Transverse colon (tissue), 4 donors: ENCODE data around the gene MTR. TPM values are rescaled to one million over a fixed set of nuclear protein-coding genes. Genes with fewer than 3 reads are reported as not detected.

ENCODE experiments used
- DNase-seq: peaks from one replicate; pipeline ENCODE4 v3.0.0-alpha.2; 2019
- H3K27ac ChIP-seq, 4 donors: fragments of 200-600 bp; sonication (generic); 2 replicates each; pipeline ENCODE4 v1.5.1; 2016 to 2018; ENCODE audit warnings: inconsistent platforms in 4 of 4
- H3K27me3 ChIP-seq: fragments of 200-600 bp; sonication (generic); 2 replicates; pipeline ENCODE4 v1.5.1; 2017; ENCODE audit warnings: inconsistent platforms
- H3K36me3 ChIP-seq, 4 donors: fragments of 200-600 bp; sonication (generic); 2 replicates each; pipeline ENCODE4 v1.5.1; 2017 to 2019; ENCODE audit warnings: inconsistent platforms in 4 of 4
- H3K4me1 ChIP-seq, 4 donors: fragments of 200-600 bp; sonication (generic); 2 replicates each; pipeline ENCODE4 v1.5.1; 2017 to 2020; ENCODE audit warnings: inconsistent platforms in 4 of 4
- H3K4me3 ChIP-seq, 4 donors: fragments of 200-600 bp; sonication (generic); 1 replicate in 1 of 4; 2 replicates in 3 of 4; pipeline versions ENCODE4 v1.5.1 to v1.6.1; 2017 to 2019; ENCODE audit warnings: inconsistent platforms in 4 of 4
- H3K9me3 ChIP-seq, 2 donors: fragments of 200-600 bp; sonication (generic); 2 replicates each; pipeline ENCODE4 v1.5.1; 2017 to 2019; ENCODE audit warnings: inconsistent platforms in 2 of 2
- EP300 ChIP-seq: sonication (generic); formaldehyde crosslinking; IDR thresholded peaks from one replicate; pipeline ENCODE4 v1.6.1; 2017; ENCODE audit warnings: antibody characterized with exemption, low read depth
- POLR2A ChIP-seq: fragments of 450-650 bp; IDR thresholded peaks from one replicate; pipeline ENCODE4 v1.6.1; 2016; ENCODE audit warnings: antibody characterized with exemption, mild to moderate bottlenecking, moderate library complexity
- POLR2AphosphoS5 ChIP-seq, 3 donors: sonication (generic); formaldehyde crosslinking; IDR thresholded peaks; one replicate each; pipeline ENCODE4 v1.6.1; 2016; ENCODE audit warnings: antibody characterized with exemption in 3 of 3
- WGBS, 2 donors: methylation state at CpG; one replicate each; pipeline ENCODE4 v1.1.5; 2018; ENCODE audit warnings: low coverage in 1 of 2; 5-methylcytosine and 5-hydroxymethylcytosine counted together
- in situ Hi-C, 4 donors: fragments of 200-750 bp; cut with MboI; loops; one replicate each; pipeline versions ENCODE4 v1.15.0 to v1.15.1; 2017; ENCODE audit warnings: low sequenced_read_pairs in 3 of 4, low pct_ligation_motif_present in 1 of 4, low pct_unique_long_range_greater_than_20kb in 1 of 4
- intact Hi-C: fragments of 100-400 bp; cut with DNase I; formaldehyde crosslinking; loops from one replicate; pipeline ENCODE4 v1.15.1; 2023; ENCODE audit warnings: low total_unique reads
- total RNA-seq, 4 donors: library from RNA; depleted of rRNA; stranded (reverse); fragments of >200 nt; gene quantifications; one replicate each; pipeline ENCODE4 v1.1.0, GENCODE V29; 2016
- TF ChIP-seq, protein P1 (sequence below), 5 experiments: fragments of 200-600 bp in 3 of 5; fragments of 450-650 bp in 2 of 5; sonication (generic) in 3 of 5; IDR thresholded peaks; 1 replicate in 2 of 5; 2 replicates in 3 of 5; pipeline ENCODE4 v1.5.1; 2016 to 2017; ENCODE audit warnings: antibody characterized with exemption in 5 of 5, inconsistent platforms in 3 of 5, mild to moderate bottlenecking in 2 of 5, moderate library complexity in 1 of 5

The MTR gene
- total RNA-seq, 4 donors from 2014 or later: 10.1 to 18.4 (median 12.6) TPM

DNA sequence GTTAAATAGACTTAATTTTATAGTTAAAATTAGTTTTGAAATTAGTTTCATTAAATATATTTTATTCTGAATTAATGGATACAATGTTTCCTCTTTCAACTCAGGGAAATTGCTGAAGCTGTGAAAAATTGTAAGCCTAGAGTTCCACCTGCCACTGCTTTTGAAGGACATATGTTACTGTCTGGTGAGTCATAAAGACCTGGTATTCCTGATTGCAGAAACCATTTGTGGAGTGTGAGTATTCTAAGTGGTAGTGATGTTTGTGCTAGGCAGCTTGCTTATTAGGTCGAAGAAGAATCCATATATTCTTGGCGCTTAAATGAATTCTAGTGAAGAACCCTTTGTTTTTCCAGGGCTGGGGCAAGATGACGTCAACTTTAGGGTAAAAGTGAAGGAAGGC is 34.0 kb downstream of the MTR start:
- Histone ChIP-seq H3K27ac (no peak overlapping the region), H3K4me3 (no peak overlapping the region), H3K27me3 (no peaks in the 10 kb centered on the region), H3K4me1 (no peaks in the 10 kb centered on the region), H3K36me3 (peaks cover 0 to 63% (median 6%) of the 10 kb centered on the region in 4 donors), H3K9me3 (no peaks in the 10 kb centered on the region)
- TF ChIP-seq EP300 (no peak), POLR2A (no peak), POLR2AphosphoS5 (IDR thresholded peaks at IDR 0.05) (no peak)
- TF ChIP-seq, protein P1, sequence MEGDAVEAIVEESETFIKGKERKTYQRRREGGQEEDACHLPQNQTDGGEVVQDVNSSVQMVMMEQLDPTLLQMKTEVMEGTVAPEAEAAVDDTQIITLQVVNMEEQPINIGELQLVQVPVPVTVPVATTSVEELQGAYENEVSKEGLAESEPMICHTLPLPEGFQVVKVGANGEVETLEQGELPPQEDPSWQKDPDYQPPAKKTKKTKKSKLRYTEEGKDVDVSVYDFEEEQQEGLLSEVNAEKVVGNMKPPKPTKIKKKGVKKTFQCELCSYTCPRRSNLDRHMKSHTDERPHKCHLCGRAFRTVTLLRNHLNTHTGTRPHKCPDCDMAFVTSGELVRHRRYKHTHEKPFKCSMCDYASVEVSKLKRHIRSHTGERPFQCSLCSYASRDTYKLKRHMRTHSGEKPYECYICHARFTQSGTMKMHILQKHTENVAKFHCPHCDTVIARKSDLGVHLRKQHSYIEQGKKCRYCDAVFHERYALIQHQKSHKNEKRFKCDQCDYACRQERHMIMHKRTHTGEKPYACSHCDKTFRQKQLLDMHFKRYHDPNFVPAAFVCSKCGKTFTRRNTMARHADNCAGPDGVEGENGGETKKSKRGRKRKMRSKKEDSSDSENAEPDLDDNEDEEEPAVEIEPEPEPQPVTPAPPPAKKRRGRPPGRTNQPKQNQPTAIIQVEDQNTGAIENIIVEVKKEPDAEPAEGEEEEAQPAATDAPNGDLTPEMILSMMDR (IDR thresholded peaks at IDR 0.05): no peak
- in situ Hi-C loops: no loop called here
- intact Hi-C loops: no loop called here
- no peak for DNase-seq
- WGBS, 2 donors: 90 to 97% methylated on average over 3 of the region's 3 CpGs

DNA sequence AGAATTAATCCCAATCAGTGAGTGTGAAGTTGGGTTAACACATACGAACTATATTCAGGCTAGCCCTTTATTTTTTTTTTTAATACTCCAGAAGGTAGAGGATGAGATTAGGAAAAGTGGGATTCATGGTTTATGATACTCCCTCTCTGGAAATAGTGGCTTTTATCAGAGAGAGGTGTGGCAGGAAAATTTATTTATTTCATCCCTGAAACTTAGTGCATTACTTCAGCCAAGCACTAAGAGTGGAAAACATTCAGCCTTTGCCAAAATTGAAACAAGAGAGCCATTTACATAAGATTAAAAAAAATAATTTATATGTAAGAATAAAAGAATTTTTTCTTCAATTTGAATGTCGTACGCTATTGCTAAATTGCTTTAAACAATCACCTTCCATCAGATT is 35.0 kb downstream of the MTR start:
- TF ChIP-seq, protein P1 (IDR thresholded peaks at IDR 0.05): no peak
- TF ChIP-seq POLR2AphosphoS5 (IDR thresholded peaks at IDR 0.05): no peak
- no peak for TF ChIP-seq EP300
- TF ChIP-seq POLR2A: no peak
- Histone ChIP-seq H3K4me3 (no peak overlapping the region), H3K36me3 (peaks cover 0 to 55% (median 5%) of the 10 kb centered on the region in 4 donors), H3K27me3 (no peaks in the 10 kb centered on the region), H3K4me1 (no peaks in the 10 kb centered on the region), H3K9me3 (no peaks in the 10 kb centered on the region), H3K27ac (no peak overlapping the region)
- no peak for DNase-seq
- in situ Hi-C loops: no loop called here
- intact Hi-C loops: no loop called here
- WGBS, 2 donors: 67 to 77% methylated on average over 3 of the region's 3 CpGs

DNA sequence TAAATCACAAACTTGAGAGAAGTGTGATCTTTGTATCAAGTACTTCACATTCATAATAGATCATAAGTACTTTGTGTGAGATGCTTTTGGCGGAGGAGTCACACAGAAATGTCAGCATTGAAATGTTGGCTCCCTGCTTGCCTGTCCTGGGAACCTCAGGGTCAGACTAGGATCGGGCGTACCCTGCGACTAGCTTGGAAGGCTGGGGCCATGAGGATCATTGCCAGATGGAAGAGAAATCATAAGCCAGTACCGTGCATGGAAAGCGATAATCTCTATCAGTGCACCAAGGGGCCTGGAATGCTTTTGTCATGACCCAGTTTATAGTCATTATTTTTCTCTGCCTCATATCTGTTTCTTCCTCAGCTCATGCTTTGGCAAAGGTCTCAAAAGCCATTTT is 35.5 kb downstream of the MTR start:
- peaks cover 0 to 53% (median 5%) of the 10 kb centered on the region in 4 donors for H3K36me3 ChIP-seq
- intact Hi-C loops (no loop called here), in situ Hi-C loops (no loop called here)
- 83 to 95% methylated on average over 6 of the region's 6 CpGs for WGBS, 2 donors
- no peaks in the 10 kb centered on the region for H3K4me1 ChIP-seq
- no peak overlapping the region for H3K4me3 ChIP-seq
- TF ChIP-seq POLR2A (no peak), EP300 (no peak), POLR2AphosphoS5 (IDR thresholded peaks at IDR 0.05) (no peak)
- TF ChIP-seq, protein P1 (IDR thresholded peaks at IDR 0.05): no peak
- no peak overlapping the region for H3K27ac ChIP-seq
- no peaks in the 10 kb centered on the region for H3K27me3 ChIP-seq
- H3K9me3 ChIP-seq: no peaks in the 10 kb centered on the region
- DNase-seq: no peak

DNA sequence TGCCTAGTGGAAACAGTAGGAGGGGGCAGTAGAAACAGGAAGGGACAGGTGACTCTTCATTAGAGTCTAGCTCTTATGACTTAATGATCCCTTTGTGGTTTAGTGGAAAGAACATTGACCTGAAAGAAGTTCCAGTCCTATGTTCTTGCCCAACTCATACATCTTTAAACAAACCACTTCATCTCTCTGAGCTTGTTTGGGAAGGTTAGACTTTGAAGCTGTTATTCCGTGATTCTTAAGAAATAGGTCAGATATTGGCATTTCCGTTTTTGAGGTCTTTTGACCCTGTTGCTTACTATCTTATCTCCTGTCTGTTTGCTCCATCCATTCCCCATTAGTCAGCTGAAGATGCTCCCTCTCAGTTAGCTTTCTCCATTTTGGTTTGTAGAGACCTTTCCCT is 38.5 kb downstream of the MTR start:
- TF ChIP-seq, protein P1 (IDR thresholded peaks at IDR 0.05): no peak
- no peak for TF ChIP-seq POLR2AphosphoS5 (IDR thresholded peaks at IDR 0.05)
- no peak for TF ChIP-seq EP300
- no peak for TF ChIP-seq POLR2A
- DNase-seq: no peak
- WGBS, 2 donors: 91 to 98% methylated on average over 2 of the region's 2 CpGs
- Histone ChIP-seq H3K4me1 (no peaks in the 10 kb centered on the region), H3K27me3 (no peaks in the 10 kb centered on the region), H3K36me3 (peaks cover 0 to 60% (median 11%) of the 10 kb centered on the region in 4 donors), H3K9me3 (no peaks in the 10 kb centered on the region), H3K4me3 (no peak overlapping the region), H3K27ac (no peak overlapping the region)
- in situ Hi-C loops: no loop called here
- intact Hi-C loops: no loop called here
